Naive thymus-derived CD8-positive, alpha-beta T cell (primary cell): ENCODE measurements around the gene EIF2B4. TPM values are rescaled to one million over a fixed set of nuclear protein-coding genes. Genes with fewer than 3 reads are reported as not detected.
A peak's percentile ranks its signal among the peaks of the same experiment; 100 is the strongest.

Experiments used
- ATAC-seq, 2 donors: fragments of 150-1000 bp; cut with Tn5 transposase in 1 of 2; sonication (Bioruptor Pico), chemical (Tn5 transposase) in 1 of 2; 1 replicate in 1 of 2; 2 replicates in 1 of 2; pipeline ENCODE4 v1.10.0; 2021; ENCODE audit warnings: mild to moderate bottlenecking in 2 of 2, moderate library complexity in 2 of 2
- POLR2A ChIA-PET: fragments of 350-600 bp; sonication (Branson Sonifier 250); formaldehyde crosslinking; loops from one replicate; lab custom pipeline; 2021; ENCODE audit warnings: antibody characterized with exemption; lab: Charles Lee
- DNase-seq, 10 donors: peaks; one replicate each; pipeline versions ENCODE4 v3.0.0 to v3.0.0-alpha.2; 2020 to 2022
- H3K27ac Mint-ChIP-seq, 10 donors: one replicate each; pipeline ENCODE4 v1.8.0; 2020 to 2022; ENCODE audit warnings: mild to moderate bottlenecking in 10 of 10, mixed read lengths in 10 of 10, moderate library complexity in 4 of 10, inconsistent platforms in 1 of 10
- H3K27me3 Mint-ChIP-seq, 5 donors: one replicate each; pipeline ENCODE4 v1.8.0; 2021 to 2022; ENCODE audit warnings: mixed read lengths in 5 of 5
- H3K36me3 Mint-ChIP-seq, 3 donors: one replicate each; pipeline ENCODE4 v1.8.0; 2020 to 2022; ENCODE audit warnings: mixed read lengths in 3 of 3, mild to moderate bottlenecking in 2 of 3, inconsistent platforms in 1 of 3
- H3K4me1 Mint-ChIP-seq, 4 donors: one replicate each; pipeline ENCODE4 v1.8.0; 2021 to 2022; ENCODE audit warnings: mixed read lengths in 4 of 4
- H3K4me3 Mint-ChIP-seq, 10 donors: one replicate each; pipeline ENCODE4 v1.8.0; 2020 to 2022; ENCODE audit warnings: mild to moderate bottlenecking in 10 of 10, mixed read lengths in 10 of 10, moderate library complexity in 6 of 10, inconsistent platforms in 1 of 10
- H3K9me3 Mint-ChIP-seq, 9 donors: one replicate each; pipeline ENCODE4 v1.8.0; 2020 to 2022; ENCODE audit warnings: mixed read lengths in 9 of 9, mild to moderate bottlenecking in 3 of 9, inconsistent platforms in 1 of 9, moderate library complexity in 1 of 9
- polyA plus RNA-seq, 3 donors: library from polyadenylated mRNA; unstranded; fragments of 300-500 nt; fragmentation: Illumina TruSeq; gene quantifications; one replicate each; pipeline ENCODE4 v1.2.3, GENCODE V29; 2021
- total RNA-seq, 8 experiments: library from RNA in 2 of 8; stranded (reverse) in 2 of 8; gene quantifications; one replicate each; pipeline ENCODE4 v1.2.3 and lab custom pipeline; 2021 to 2026

EIF2B4 gene
- total and polyA plus RNA-seq, 5 experiments from 2014 or later: 26.4 to 55.5 (median 41.2) TPM

DNA sequence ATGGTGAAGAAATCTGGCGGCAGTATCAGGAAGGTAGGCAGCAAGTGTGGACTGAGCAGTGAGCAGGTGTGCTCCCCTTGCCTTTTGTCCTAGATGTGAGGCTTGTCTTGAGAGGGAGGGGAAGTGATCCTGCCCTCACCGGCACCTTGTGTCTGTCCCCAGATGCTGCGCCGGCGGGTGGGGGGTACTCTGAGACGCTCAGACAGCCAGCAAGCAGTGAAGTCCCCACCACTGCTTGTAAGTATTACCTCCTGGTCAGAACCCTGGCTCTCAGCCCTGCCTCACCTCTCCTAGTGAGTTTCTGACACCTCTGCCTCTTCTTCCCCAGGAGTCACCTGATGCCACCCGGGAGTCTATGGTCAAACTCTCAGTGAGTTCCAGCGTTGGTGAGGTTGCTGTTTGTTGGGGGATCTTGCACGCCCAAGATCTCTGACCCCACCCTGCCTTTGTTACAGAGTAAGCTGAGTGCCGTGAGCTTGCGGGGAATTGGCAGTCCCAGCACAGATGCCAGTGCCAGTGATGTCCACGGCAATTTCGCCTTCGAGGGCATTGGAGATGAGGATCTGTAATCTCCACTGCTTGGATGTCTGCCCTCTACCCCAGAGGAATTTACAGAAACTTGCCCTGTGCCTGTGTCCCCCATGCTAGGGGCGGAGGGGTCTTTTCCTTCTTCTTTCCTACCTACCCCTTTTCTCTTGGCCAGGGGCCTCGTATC is 6.2 kb upstream of the EIF2B4 start:
- POLR2A ChIA-PET: interaction anchor here (1.8 kb wide), 1 partner anchor 52 kb away, joined by 4 read pairs; the partner anchor contains the start of gene NRBP1
- peak overlapping the region in 2 of 10 donors; percentile 50 to 70 for H3K27ac Mint-ChIP-seq

GRCh38 chr2:27375513-27376099 is 5.5 kb upstream of the EIF2B4 start:
- peaks cover under 1 to 56% (median 15%) of the 10 kb centered on the region in 3 donors for H3K36me3 Mint-ChIP-seq

More for the DNA sequence above, 6.2 kb upstream of the EIF2B4 start:
- Mint-ChIP-seq H3K27me3 (no peaks in the 10 kb centered on the region), H3K9me3 (no peaks in the 10 kb centered on the region), H3K36me3 (peaks cover 0 to 56% (median 15%) of the 10 kb centered on the region in 3 donors), H3K4me3 (no peak overlapping the region), H3K4me1 (peaks cover 27 to 61% (median 47%) of the 10 kb centered on the region in 4 donors)
- DNase-seq (no peak), ATAC-seq (no peak)

DNA sequence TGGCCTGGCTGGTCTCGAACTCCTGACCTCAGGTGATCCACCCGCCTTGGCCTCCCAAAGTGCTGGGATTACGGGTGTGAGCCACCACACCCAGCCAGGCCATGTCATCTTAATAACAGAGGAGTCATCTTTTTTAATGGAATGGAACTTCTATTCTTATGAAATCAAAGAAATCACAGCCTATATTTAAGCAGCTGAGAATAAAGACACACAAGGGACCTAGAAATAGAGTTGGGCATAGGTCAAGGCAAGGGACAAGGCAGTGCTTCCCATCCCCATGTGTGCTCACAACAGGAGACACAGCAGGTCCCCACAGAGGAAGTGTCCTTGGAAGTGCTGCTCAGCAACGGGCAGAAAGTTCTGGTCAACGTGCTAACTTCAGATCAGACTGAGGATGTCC is 3.4 kb upstream of the EIF2B4 start:
- Mint-ChIP-seq H3K4me3 (peak overlapping the region in 2 of 10 donors; percentile 18 to 41), H3K9me3 (no peaks in the 10 kb centered on the region), H3K27me3 (no peaks in the 10 kb centered on the region), H3K36me3 (peaks cover 4 to 58% (median 15%) of the 10 kb centered on the region in 3 donors), H3K27ac (peak overlapping the region in 2 of 10 donors; percentile 57 to 58), H3K4me1 (peaks cover 30 to 56% (median 42%) of the 10 kb centered on the region in 4 donors)
- DNase-seq: no peak
- ATAC-seq: no peak
- POLR2A ChIA-PET: interaction anchor here (1.4 to 1.9 kb wide), 2 partner anchors 36 to 55 kb away, joined by 6 to 7 read pairs; partner anchors contain the start of genes NRBP1 and PPM1G

More at GRCh38 chr2:27375513-27376099, 5.5 kb upstream of the EIF2B4 start:
- Mint-ChIP-seq H3K4me3 (peak overlapping the region in 1 of 10 donors; percentile 41), H3K4me1 (peaks cover 25 to 59% (median 44%) of the 10 kb centered on the region in 4 donors), H3K27me3 (no peaks in the 10 kb centered on the region), H3K27ac (peak overlapping the region in 2 of 10 donors; percentile 50 to 56), H3K9me3 (no peaks in the 10 kb centered on the region)
- no peak for DNase-seq
- POLR2A ChIA-PET: interaction anchor here (1.8 kb wide), 1 partner anchor 53 kb away, joined by 4 read pairs; the partner anchor contains the start of gene NRBP1
- no peak for ATAC-seq

DNA sequence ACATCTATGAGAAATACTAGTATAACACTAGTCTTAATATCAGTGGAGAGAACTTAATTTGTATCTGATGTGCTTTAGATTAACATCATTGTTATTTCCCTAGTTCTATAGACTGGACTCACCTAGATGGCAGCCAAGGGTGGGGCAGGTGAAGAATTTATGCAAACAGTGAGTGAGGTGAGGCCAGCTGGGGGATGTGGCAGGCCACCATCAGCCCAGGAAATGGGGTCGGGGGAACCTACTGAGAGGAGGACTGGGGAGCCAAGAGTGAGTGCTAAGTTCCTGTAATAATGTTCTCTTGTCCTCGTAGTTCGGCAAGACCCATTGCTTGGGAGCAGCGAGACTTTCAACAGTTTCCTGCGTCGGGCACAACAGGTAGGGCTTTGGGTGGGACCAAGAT is 2.8 kb upstream of the EIF2B4 start:
- Mint-ChIP-seq H3K4me1 (peaks cover 31 to 53% (median 43%) of the 10 kb centered on the region in 4 donors), H3K27me3 (no peaks in the 10 kb centered on the region), H3K27ac (peak overlapping the region in 9 of 10 donors; percentile 7 to 95 (median 57)), H3K36me3 (peaks cover 4 to 62% (median 15%) of the 10 kb centered on the region in 3 donors), H3K9me3 (no peaks in the 10 kb centered on the region), H3K4me3 (peak overlapping the region in 6 of 10 donors; percentile 51 to 84 (median 55))
- no peak for ATAC-seq
- no peak for DNase-seq
- POLR2A ChIA-PET: interaction anchor here (0.5 to 5.6 kb wide), 6 partner anchors 8 to 189 kb away, joined by 3 to 71 read pairs (median 18); partner anchors contain the start of genes GTF3C2, MPV17, NRBP1 and ZNF513

GRCh38 chr2:27370816-27371620 is 880 bp upstream of the EIF2B4 start:
- POLR2A ChIA-PET: interaction anchor here (0.7 to 5.6 kb wide), 9 partner anchors 9 to 292 kb away, joined by 3 to 71 read pairs (median 5); partner anchors contain the start of genes GTF3C2, KHK, MPV17 and NRBP1
- DNase-seq (peak in 7 of 10 donors; percentile 16 to 67 (median 33)), ATAC-seq (peak; percentile 3 to 12)
- H3K36me3 Mint-ChIP-seq: peaks cover 4 to 65% (median 22%) of the 10 kb centered on the region in 3 donors
- H3K27ac Mint-ChIP-seq: peak overlapping the region; percentile 88 to 99 (median 96)
- H3K4me3 Mint-ChIP-seq: peak overlapping the region; percentile 84 to 100 (median 96)
- H3K4me1 Mint-ChIP-seq: peaks cover 27 to 43% (median 43%) of the 10 kb centered on the region in 4 donors
- H3K9me3 Mint-ChIP-seq: no peaks in the 10 kb centered on the region
- no peaks in the 10 kb centered on the region for H3K27me3 Mint-ChIP-seq

DNA sequence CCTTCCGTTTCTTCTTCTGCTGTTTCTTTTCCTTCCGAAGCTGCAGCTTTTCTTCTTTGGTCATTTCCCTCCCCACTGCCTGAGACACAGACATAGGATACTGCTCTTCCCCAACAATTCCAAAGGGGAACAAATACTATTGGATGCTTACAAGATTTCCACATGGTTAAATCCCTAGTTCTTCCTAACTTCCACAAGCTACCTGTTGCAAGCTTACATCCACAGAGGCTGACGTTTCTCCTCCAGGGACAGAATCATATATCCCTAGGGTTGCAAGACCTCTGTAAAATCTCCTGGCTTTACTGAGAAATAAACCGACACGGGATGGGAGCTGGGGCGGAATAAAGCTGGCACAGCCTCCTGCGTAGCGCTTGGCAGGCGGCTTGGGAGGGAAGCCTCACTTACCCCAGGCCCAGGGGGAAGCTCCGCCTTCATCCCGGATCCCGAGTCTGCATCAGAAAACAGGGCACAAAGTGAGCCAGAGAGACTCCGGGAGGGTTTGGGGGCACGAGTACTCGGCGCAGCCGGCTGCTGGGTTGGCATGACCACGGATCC is 590 bp downstream of the EIF2B4 start:
- peak overlapping the region; percentile 89 to 99 (median 97) for H3K27ac Mint-ChIP-seq
- H3K4me1 Mint-ChIP-seq: peaks cover 25 to 43% (median 42%) of the 10 kb centered on the region in 4 donors
- no peaks in the 10 kb centered on the region for H3K27me3 Mint-ChIP-seq
- no peaks in the 10 kb centered on the region for H3K9me3 Mint-ChIP-seq
- peak overlapping the region; percentile 84 to 100 (median 96) for H3K4me3 Mint-ChIP-seq
- peaks cover 4 to 60% (median 14%) of the 10 kb centered on the region in 3 donors for H3K36me3 Mint-ChIP-seq
- DNase-seq: no peak
- no peak for ATAC-seq
- POLR2A ChIA-PET: interaction anchor here (1.1 to 5.6 kb wide), 9 partner anchors 11 to 298 kb away, joined by 3 to 71 read pairs (median 7); partner anchors contain the start of genes GTF3C2, MPV17, NRBP1 and OST4

DNA sequence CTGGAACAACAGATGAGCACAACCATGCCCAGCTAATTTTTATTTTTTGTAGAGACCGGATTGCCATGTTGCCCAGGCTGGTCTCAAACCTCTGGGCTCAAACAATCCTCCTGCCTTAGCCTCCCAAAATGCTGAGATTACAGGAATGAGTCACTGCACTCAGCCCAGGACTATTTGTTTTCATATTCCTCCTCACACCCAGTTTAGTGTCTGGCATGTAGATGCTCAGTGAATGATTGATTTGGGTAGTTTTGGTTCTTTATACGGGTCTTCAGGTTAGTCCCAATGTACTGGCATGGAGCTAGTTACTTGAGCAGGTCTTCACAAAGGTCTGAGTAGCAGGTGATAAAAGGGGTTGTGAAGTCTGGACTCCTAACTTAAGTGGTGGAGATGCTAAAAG is 6.2 kb downstream of the EIF2B4 start:
- no peak overlapping the region for H3K4me3 Mint-ChIP-seq

GRCh38 chr2:27362678-27363420 is 7.3 kb downstream of the EIF2B4 start:
- Mint-ChIP-seq H3K27ac (peak overlapping the region in 5 of 10 donors; percentile 5 to 79 (median 44)), H3K9me3 (no peaks in the 10 kb centered on the region), H3K36me3 (peaks cover 0 to 38% (median 10%) of the 10 kb centered on the region in 3 donors), H3K27me3 (no peaks in the 10 kb centered on the region), H3K4me3 (no peak overlapping the region), H3K4me1 (peaks cover 4 to 10% (median 9%) of the 10 kb centered on the region in 4 donors)
- ATAC-seq (no peak), DNase-seq (no peak)
- POLR2A ChIA-PET: interaction anchor here (0.7 to 1.1 kb wide), 2 partner anchors 23 to 40 kb away, joined by 3 to 4 read pairs; partner anchors contain the start of gene MPV17

More for the DNA sequence above, 6.2 kb downstream of the EIF2B4 start:
- POLR2A ChIA-PET: interaction anchor here (1.2 kb wide), 1 partner anchor 46 kb away, joined by 5 read pairs; the partner anchor contains the start of gene PPM1G
- ATAC-seq (no peak), DNase-seq (no peak)
- peak overlapping the region in 1 of 10 donors; percentile 43 for H3K27ac Mint-ChIP-seq
- no peaks in the 10 kb centered on the region for H3K9me3 Mint-ChIP-seq
- H3K36me3 Mint-ChIP-seq: peaks cover 0 to 46% (median 8%) of the 10 kb centered on the region in 3 donors
- no peaks in the 10 kb centered on the region for H3K27me3 Mint-ChIP-seq
- peaks cover 3 to 10% (median 5%) of the 10 kb centered on the region in 4 donors for H3K4me1 Mint-ChIP-seq

DNA sequence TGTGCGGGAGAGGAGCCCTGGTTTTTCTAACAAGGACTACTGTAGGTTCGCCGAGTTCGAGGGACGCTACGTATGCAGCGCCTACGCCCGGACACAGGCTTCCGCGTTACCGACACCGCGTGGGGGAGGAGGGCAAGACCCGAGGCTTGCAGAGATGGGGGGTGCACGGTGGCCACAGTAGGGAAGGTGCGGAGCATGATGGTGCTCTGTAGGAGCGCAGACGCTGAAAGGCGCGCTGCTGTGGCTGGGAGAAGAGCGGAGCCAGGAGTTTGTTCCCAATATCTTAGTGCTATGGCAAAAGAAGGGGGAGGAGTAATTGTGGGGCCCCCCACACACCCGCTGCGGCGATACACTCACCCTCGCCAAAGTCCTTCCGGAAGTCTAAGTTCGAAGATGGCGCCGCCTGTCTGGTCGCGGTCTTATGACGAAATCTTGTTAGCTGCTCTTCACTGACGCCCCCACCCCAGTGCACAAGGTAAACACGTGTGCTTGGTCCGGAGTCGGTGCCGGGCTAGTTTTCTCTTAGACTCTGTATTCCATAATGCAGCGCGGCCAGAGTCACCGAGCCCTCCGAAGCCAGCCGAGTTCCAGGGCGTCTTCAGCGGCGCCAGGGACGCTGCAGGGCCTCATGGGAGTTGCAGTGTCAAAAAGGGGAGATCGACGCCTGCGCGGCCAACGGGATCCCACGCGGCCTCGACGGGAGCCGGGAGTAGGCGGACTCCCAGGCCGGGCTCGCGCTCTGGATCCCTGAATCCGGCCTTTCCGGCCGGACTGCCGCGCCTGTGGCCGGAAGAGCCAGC is 13.6 kb downstream of the EIF2B4 start, which contains the start of gene GTF3C2:
GTF3C2 (minus strand) TSS at position 383 of the 800 bp plus-strand sequence. CDS start 13,210 bp downstream, outside the sequence.
- no peaks in the 10 kb centered on the region for H3K9me3 Mint-ChIP-seq
- ATAC-seq (peak; percentile 82), DNase-seq (peak; percentile 76 to 98 (median 90))
- peaks cover 19 to 63% (median 52%) of the 10 kb centered on the region in 4 donors for H3K4me1 Mint-ChIP-seq
- H3K27me3 Mint-ChIP-seq: no peaks in the 10 kb centered on the region
- H3K4me3 Mint-ChIP-seq: peak within 1 kb of the TSS; percentile 96 to 100 (median 98)
- peaks cover 0 to 2% (median 2%) of the 10 kb centered on the region in 3 donors for H3K36me3 Mint-ChIP-seq
- H3K27ac Mint-ChIP-seq: peak within 1 kb of the TSS; percentile 97 to 100 (median 99)
- POLR2A ChIA-PET: interaction anchor here (0.5 to 2.4 kb wide), 10 partner anchors 9 to 305 kb away, joined by 3 to 55 read pairs (median 4); partner anchors contain the start of genes AGBL5, EIF2B4, MPV17 and NRBP1

- no peaks in the 10 kb centered on the region for H3K27me3 Mint-ChIP-seq
- peaks cover 0 to 2% (median 2%) of the 10 kb centered on the region in 3 donors for H3K36me3 Mint-ChIP-seq
- peaks cover 21 to 68% (median 56%) of the 10 kb centered on the region in 4 donors for H3K4me1 Mint-ChIP-seq
- peak overlapping the region; percentile 97 to 100 (median 99) for H3K27ac Mint-ChIP-seq
- ATAC-seq: peak; percentile 21 to 23
- peak overlapping the region; percentile 96 to 100 (median 98) for H3K4me3 Mint-ChIP-seq
- no peaks in the 10 kb centered on the region for H3K9me3 Mint-ChIP-seq
- peak in 2 of 10 donors; percentile 26 to 43 for DNase-seq
- POLR2A ChIA-PET: interaction anchor here (0.5 to 2.4 kb wide), 9 partner anchors 14 to 1052 kb away, joined by 3 to 55 read pairs (median 5); partner anchors contain the start of genes EIF2B4, MPV17, NRBP1 and PPM1G
Measured at GRCh38 chr2:27356056-27356381, 14.1 kb downstream of the EIF2B4 start.
